CD4-positive, alpha-beta T cell (primary cell): ENCODE measurements around the gene PIK3C2G. TPM values are rescaled to one million over a fixed set of nuclear protein-coding genes. Genes with fewer than 3 reads are reported as not detected.

Experiments used
- ATAC-seq: fragments of 200-7000 bp; cut with Tn5 transposase; one replicate; pipeline ENCODE4 v1.10.0; 2022; ENCODE audit warnings: mild to moderate bottlenecking; ENCODE audit not compliant: poor library complexity
- CTCF ChIA-PET: fragments of 350-600 bp; sonication (Branson Sonifier 250); formaldehyde crosslinking; loops from one replicate; lab custom pipeline; 2021; ENCODE audit warnings: antibody characterized with exemption, inconsistent platforms; lab: Charles Lee
- POLR2A ChIA-PET: fragments of 350-600 bp; sonication (Branson Sonifier 250); formaldehyde crosslinking; loops from one replicate; lab custom pipeline; 2021; ENCODE audit warnings: antibody characterized with exemption, inconsistent platforms; lab: Charles Lee
- DNase-seq, 14 experiments: peaks; one replicate each; pipeline ENCODE4 v3.0.0-alpha.2; 2013 to 2020; ENCODE audit warnings: mixed read lengths in 2 of 14
- H3K27ac ChIP-seq, 2 donors: one replicate each; pipeline versions ENCODE4 v1.5.1 to v1.7.0; 2013; ENCODE audit warnings: low read length in 2 of 2, low read depth in 1 of 2, mild to moderate bottlenecking in 1 of 2
- H3K27me3 ChIP-seq, 2 experiments: 1 replicate in 1 of 2; 2 replicates in 1 of 2; pipeline versions ENCODE4 v1.6.1 to v1.7.0; 2013; ENCODE audit warnings: low read length in 2 of 2, control low read depth in 1 of 2, mild to moderate bottlenecking in 1 of 2, moderate library complexity in 1 of 2; ENCODE audit not compliant: insufficient read depth in 2 of 2, control insufficient read depth in 1 of 2
- H3K36me3 ChIP-seq: one replicate; pipeline ENCODE4 v1.6.1; 2013; ENCODE audit warnings: low read length, control low read depth; ENCODE audit not compliant: insufficient read depth
- H3K4me1 ChIP-seq: one replicate; pipeline ENCODE4 v1.6.1; 2013; ENCODE audit warnings: low read length, control low read depth; ENCODE audit not compliant: insufficient read depth
- H3K4me3 ChIP-seq: one replicate; pipeline ENCODE4 v1.5.1; 2013; ENCODE audit warnings: mild to moderate bottlenecking, low read length, moderate library complexity
- H3K9me3 ChIP-seq, 2 experiments: 1 replicate in 1 of 2; 2 replicates in 1 of 2; pipeline versions ENCODE4 v1.6.1 to v1.7.0; 2013; ENCODE audit warnings: low read length in 2 of 2, mild to moderate bottlenecking in 2 of 2, control low read depth in 1 of 2, moderate library complexity in 1 of 2; ENCODE audit not compliant: control insufficient read depth in 1 of 2, insufficient read depth in 1 of 2
- H3K27ac Mint-ChIP-seq: one replicate; pipeline ENCODE4 v1.8.0; 2020; ENCODE audit warnings: mixed read lengths
- H3K27me3 Mint-ChIP-seq: one replicate; pipeline ENCODE4 v1.8.0; 2021; ENCODE audit warnings: mixed read lengths
- H3K36me3 Mint-ChIP-seq: one replicate; pipeline ENCODE4 v1.8.0; 2021; ENCODE audit warnings: low read depth, mixed read lengths
- H3K4me1 Mint-ChIP-seq: one replicate; pipeline ENCODE4 v1.8.0; 2021; ENCODE audit warnings: low read depth, mixed read lengths
- H3K4me3 Mint-ChIP-seq: one replicate; pipeline ENCODE4 v1.8.0; 2020; ENCODE audit warnings: mild to moderate bottlenecking, mixed read lengths
- H3K9me3 Mint-ChIP-seq: one replicate; pipeline ENCODE4 v1.8.0; 2020; ENCODE audit warnings: mixed read lengths
- CTCF ChIP-seq: fragments of 200-600 bp; IDR thresholded peaks from one replicate; pipeline ENCODE4 v1.8.0; 2022; ENCODE audit warnings: antibody characterized with exemption, mild to moderate bottlenecking
- intact Hi-C, 2 experiments: fragments of 100-400 bp; cut with DNase I in 1 of 2; cut with micrococcal nuclease in 1 of 2; formaldehyde crosslinking; loops; one replicate each; pipeline versions ENCODE4 v1.15.1 to v1.9.0; 2023 to 2025; cut with DNase I, micrococcal nuclease
- total RNA-seq, 174 experiments: library from RNA in 2 of 174; stranded (reverse) in 2 of 174; gene quantifications; one replicate each; pipeline ENCODE4 v1.2.3 and lab custom pipeline; 2021 to 2026

The PIK3C2G gene
- total RNA-seq, 2 experiments from 2014 or later = not detected

- TF ChIP-seq CTCF = no peak
- Histone ChIP-seq H3K27me3 (no peaks in the 10 kb centered on the region), H3K36me3 (no peaks in the 10 kb centered on the region), H3K4me3 (no peak overlapping the region), H3K4me1 (no peaks in the 10 kb centered on the region), H3K27ac (no peak overlapping the region), H3K9me3 (no peaks in the 10 kb centered on the region)
- no peak for ATAC-seq
- Mint-ChIP-seq H3K4me3 (no peak overlapping the region), H3K36me3 (no peaks in the 10 kb centered on the region), H3K27me3 (no peaks in the 10 kb centered on the region), H3K9me3 (peaks cover 2% of the 10 kb centered on the region), H3K4me1 (no peaks in the 10 kb centered on the region), H3K27ac (no peak overlapping the region)
- DNase-seq = no peak
- ChIA-PET POLR2A (no interaction called here), CTCF (no interaction called here)
- intact Hi-C loops = no loop called here
Observed at GRCh38 chr12:18567787-18568186, 306.5 kb downstream of the PIK3C2G start.

DNA sequence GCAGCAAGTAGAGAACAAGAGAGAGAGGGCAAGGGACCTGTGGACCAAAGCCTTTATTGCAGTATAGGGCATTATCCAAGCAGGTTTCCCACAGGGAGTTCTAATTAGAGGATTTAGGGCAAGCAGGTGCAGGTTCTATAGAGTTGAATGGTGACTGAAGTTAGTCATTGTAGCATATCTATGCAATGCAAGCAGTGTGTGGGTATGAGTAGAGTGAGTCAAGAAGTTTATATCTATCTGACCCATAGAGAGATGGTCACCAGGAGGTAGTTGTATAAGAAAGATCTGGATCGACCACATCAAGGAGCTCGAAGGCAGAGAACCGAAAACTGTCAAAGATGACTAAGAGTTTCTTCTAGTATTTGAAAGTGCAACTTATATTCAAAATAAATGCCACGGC lies 309.2 kb downstream of the PIK3C2G start:
- no peaks in the 10 kb centered on the region for H3K36me3 ChIP-seq
- Mint-ChIP-seq H3K4me3 (no peak overlapping the region), H3K27me3 (no peaks in the 10 kb centered on the region), H3K9me3 (peaks cover 2% of the 10 kb centered on the region), H3K36me3 (no peaks in the 10 kb centered on the region), H3K4me1 (no peaks in the 10 kb centered on the region), H3K27ac (no peak overlapping the region)
- H3K9me3 ChIP-seq = no peaks in the 10 kb centered on the region
- DNase-seq = no peak
- CTCF ChIA-PET = no interaction called here
- no peak for ATAC-seq
- H3K27ac ChIP-seq = no peak overlapping the region
- H3K27me3 ChIP-seq = no peaks in the 10 kb centered on the region
- H3K4me1 ChIP-seq = no peaks in the 10 kb centered on the region
- POLR2A ChIA-PET = no interaction called here
- intact Hi-C loops = no loop called here
- no peak overlapping the region for H3K4me3 ChIP-seq
- TF ChIP-seq CTCF = no peak

DNA sequence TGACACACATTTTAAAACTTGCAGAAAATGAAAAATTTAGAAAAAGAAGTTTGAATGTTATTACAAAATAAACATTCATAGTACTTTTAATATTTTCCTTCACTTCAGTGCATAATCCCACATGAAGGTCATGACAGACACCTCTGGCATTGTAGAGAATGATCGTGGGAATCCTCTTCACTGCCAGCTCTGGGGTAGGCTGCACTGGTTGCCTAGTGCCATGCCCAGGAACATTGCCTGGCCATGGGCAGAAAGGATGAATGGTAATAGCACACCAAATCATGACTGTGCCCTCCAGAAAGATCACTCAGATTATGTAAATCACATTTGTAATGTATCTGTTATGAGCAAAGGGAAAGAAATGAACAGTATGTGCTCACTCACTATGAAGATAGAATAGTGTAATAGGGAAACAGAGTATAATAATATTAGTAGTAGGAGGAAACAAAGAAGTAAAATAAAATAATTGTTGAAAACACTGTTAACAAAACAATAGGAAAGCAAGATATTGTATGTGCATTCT lies 314.8 kb downstream of the PIK3C2G start:
- H3K36me3 Mint-ChIP-seq = no peaks in the 10 kb centered on the region
- H3K9me3 Mint-ChIP-seq = peaks cover 2% of the 10 kb centered on the region
- no peaks in the 10 kb centered on the region for H3K27me3 Mint-ChIP-seq
- Histone ChIP-seq H3K4me1 (no peaks in the 10 kb centered on the region), H3K36me3 (no peaks in the 10 kb centered on the region), H3K27me3 (no peaks in the 10 kb centered on the region), H3K27ac (no peak overlapping the region), H3K9me3 (no peaks in the 10 kb centered on the region), H3K4me3 (no peak overlapping the region)
- H3K4me3 Mint-ChIP-seq = no peak overlapping the region
- no peaks in the 10 kb centered on the region for H3K4me1 Mint-ChIP-seq
- intact Hi-C loops = no loop called here
- ATAC-seq = no peak
- ChIA-PET POLR2A (no interaction called here), CTCF (no interaction called here)
- TF ChIP-seq CTCF = no peak
- H3K27ac Mint-ChIP-seq = no peak overlapping the region
- DNase-seq = no peak
